Measurements from ENCODE around the gene GPC6. TPM values are rescaled to one million over a fixed set of nuclear protein-coding genes. Genes with fewer than 3 reads are reported as not detected.

The GPC6 gene
- polyA plus RNA-seq, 1 donor from 2014 or later: 9.0 TPM

DNA sequence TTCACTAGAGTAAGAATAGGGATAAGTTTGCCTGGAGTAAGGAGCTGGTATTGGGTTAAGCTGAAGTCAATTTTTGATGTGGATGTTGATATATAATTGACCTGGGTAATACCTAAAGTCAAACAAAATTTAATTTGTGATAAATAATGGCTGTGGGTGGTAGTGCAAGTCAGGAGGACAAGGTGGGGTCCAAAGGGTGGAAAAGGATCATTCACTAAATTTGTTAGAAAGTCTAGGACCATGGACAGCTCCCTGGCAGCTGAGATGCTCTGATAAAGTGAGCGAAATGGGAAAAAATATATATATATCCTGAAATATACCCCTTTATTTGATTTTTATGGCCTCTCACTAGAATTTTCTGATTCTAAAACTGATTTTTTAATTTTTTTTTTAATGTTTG lies 463.5 kb downstream of the GPC6 start:
- H3K9me2 ChIP-seq (ENCODE audit: insufficient read depth, low read length): no peaks in the 10 kb centered on the region
- H3K36me3 ChIP-seq (ENCODE audit: insufficient read depth, low read length): no peaks in the 10 kb centered on the region
- H3K9me3 ChIP-seq (ENCODE audit: low read length): no peaks in the 10 kb centered on the region
- no peak overlapping the region for H3K9ac ChIP-seq (ENCODE audit: low read length)
- no peaks in the 10 kb centered on the region for H3K79me2 ChIP-seq (replicated peaks; ENCODE audit: insufficient read depth, low read length)
- no peak overlapping the region for H3K4me2 ChIP-seq (ENCODE audit: low read length)
- no peak for TF ChIP-seq MXI1 (conservative IDR thresholded peaks at IDR 0.05; ENCODE audit: poor library complexity, severe bottlenecking)
- TF ChIP-seq RAD21 (conservative IDR thresholded peaks at IDR 0.05): no peak
- TF ChIP-seq EZH2 (IDR thresholded peaks at IDR 0.05; ENCODE audit: borderline replicate concordance, insufficient read depth, low read length, poor library complexity, severe bottlenecking): no peak
- TF ChIP-seq POLR2AphosphoS5 (IDR thresholded peaks at IDR 0.05): no peak
- no peak for TF ChIP-seq SMC3 (conservative IDR thresholded peaks at IDR 0.05; ENCODE audit: poor library complexity)
- no peak for TF ChIP-seq TAF1 (IDR thresholded peaks at IDR 0.05; ENCODE audit: low read depth)
- TF ChIP-seq, protein P1, sequence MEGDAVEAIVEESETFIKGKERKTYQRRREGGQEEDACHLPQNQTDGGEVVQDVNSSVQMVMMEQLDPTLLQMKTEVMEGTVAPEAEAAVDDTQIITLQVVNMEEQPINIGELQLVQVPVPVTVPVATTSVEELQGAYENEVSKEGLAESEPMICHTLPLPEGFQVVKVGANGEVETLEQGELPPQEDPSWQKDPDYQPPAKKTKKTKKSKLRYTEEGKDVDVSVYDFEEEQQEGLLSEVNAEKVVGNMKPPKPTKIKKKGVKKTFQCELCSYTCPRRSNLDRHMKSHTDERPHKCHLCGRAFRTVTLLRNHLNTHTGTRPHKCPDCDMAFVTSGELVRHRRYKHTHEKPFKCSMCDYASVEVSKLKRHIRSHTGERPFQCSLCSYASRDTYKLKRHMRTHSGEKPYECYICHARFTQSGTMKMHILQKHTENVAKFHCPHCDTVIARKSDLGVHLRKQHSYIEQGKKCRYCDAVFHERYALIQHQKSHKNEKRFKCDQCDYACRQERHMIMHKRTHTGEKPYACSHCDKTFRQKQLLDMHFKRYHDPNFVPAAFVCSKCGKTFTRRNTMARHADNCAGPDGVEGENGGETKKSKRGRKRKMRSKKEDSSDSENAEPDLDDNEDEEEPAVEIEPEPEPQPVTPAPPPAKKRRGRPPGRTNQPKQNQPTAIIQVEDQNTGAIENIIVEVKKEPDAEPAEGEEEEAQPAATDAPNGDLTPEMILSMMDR (IDR thresholded peaks at IDR 0.05; ENCODE audit: poor library complexity, severe bottlenecking): no peak
- H3F3A ChIP-seq (ENCODE audit: insufficient read depth, low read length, poor library complexity, severe bottlenecking): no peaks in the 10 kb centered on the region
- H4K20me1 ChIP-seq (ENCODE audit: insufficient read depth): no peaks in the 10 kb centered on the region
- no peak overlapping the region for H2AFZ ChIP-seq (ENCODE audit: low read depth, low read length)
- H3K4me3 ChIP-seq (ENCODE audit: low read length): no peak overlapping the region
- no peak overlapping the region for H3K27ac ChIP-seq (ENCODE audit: low read length)
- no peaks in the 10 kb centered on the region for H3K27me3 ChIP-seq (ENCODE audit: insufficient read depth, low read depth, low read length)

DNA sequence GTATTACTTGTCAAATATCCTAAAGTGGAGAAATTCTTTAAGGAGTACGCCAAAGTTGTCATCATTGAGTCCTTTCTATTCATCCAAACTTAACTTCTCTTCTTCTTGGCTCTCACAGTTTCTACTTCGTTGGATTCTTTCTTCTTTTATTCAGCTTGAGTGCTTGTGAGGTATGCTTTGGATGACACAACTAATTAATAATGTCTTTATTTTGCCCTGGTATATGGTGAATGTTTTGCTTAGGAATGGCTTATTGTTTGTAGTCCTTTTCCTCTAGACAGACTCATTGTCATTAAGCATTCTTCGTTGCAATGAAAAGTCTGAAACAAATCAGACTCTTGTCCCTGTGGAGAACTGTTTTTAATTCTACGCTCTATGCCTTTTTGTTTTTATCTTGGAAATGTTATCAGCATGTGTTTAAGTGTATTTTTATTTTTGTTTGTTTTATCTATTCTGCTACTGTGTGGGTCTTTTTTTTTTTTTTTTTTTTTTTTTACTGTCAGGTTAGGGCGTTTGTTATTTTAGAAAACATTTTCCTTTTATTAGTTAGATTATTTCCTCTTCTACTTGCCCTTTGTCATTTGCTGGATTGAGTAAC lies 471.5 kb downstream of the GPC6 start:
- no peaks in the 10 kb centered on the region for H3K79me2 ChIP-seq (replicated peaks; ENCODE audit: insufficient read depth, low read length)
- no peak overlapping the region for H3K4me2 ChIP-seq (ENCODE audit: low read length)
- H4K20me1 ChIP-seq (ENCODE audit: insufficient read depth): no peaks in the 10 kb centered on the region
- no peak overlapping the region for H2AFZ ChIP-seq (ENCODE audit: low read depth, low read length)
- no peaks in the 10 kb centered on the region for H3F3A ChIP-seq (ENCODE audit: insufficient read depth, low read length, poor library complexity, severe bottlenecking)
- H3K27ac ChIP-seq (ENCODE audit: low read length): no peak overlapping the region
- H3K9me2 ChIP-seq (ENCODE audit: insufficient read depth, low read length): no peaks in the 10 kb centered on the region
- peaks cover 3% of the 10 kb centered on the region for H3K9me3 ChIP-seq (ENCODE audit: low read length)
- no peak overlapping the region for H3K9ac ChIP-seq (ENCODE audit: low read length)
- H3K36me3 ChIP-seq (ENCODE audit: insufficient read depth, low read length): no peaks in the 10 kb centered on the region
- no peaks in the 10 kb centered on the region for H3K27me3 ChIP-seq (ENCODE audit: insufficient read depth, low read depth, low read length)
- no peak overlapping the region for H3K4me3 ChIP-seq (ENCODE audit: low read length)
- no peak for TF ChIP-seq REST (IDR thresholded peaks at IDR 0.05; ENCODE audit: borderline replicate concordance)
- TF ChIP-seq, protein P1 (IDR thresholded peaks at IDR 0.05; ENCODE audit: poor library complexity, severe bottlenecking): no peak
- TF ChIP-seq TAF1 (IDR thresholded peaks at IDR 0.05; ENCODE audit: low read depth): no peak
- no peak for TF ChIP-seq MXI1 (conservative IDR thresholded peaks at IDR 0.05; ENCODE audit: poor library complexity, severe bottlenecking)
- no peak for TF ChIP-seq EP300 (conservative IDR thresholded peaks at IDR 0.05; ENCODE audit: poor library complexity, severe bottlenecking)
- no peak for TF ChIP-seq SMC3 (conservative IDR thresholded peaks at IDR 0.05; ENCODE audit: poor library complexity)
- no peak for TF ChIP-seq EZH2 (IDR thresholded peaks at IDR 0.05; ENCODE audit: borderline replicate concordance, insufficient read depth, low read length, poor library complexity, severe bottlenecking)
- TF ChIP-seq RAD21 (conservative IDR thresholded peaks at IDR 0.05): no peak
- TF ChIP-seq POLR2AphosphoS5 (IDR thresholded peaks at IDR 0.05): no peak

Measured in neural cell (in vitro differentiated cells).